GM19463 (cell line): ENCODE data around the gene TMEM158.

ENCODE experiments used
- ATAC-seq: cut with Tn5 transposase; IDR thresholded peaks from one replicate; pipeline ENCODE4 v1.9.1; 2021; ENCODE audit warnings: mild to moderate bottlenecking, moderate library complexity; ENCODE audit not compliant: unreplicated experiment

TMEM158 gene

DNA sequence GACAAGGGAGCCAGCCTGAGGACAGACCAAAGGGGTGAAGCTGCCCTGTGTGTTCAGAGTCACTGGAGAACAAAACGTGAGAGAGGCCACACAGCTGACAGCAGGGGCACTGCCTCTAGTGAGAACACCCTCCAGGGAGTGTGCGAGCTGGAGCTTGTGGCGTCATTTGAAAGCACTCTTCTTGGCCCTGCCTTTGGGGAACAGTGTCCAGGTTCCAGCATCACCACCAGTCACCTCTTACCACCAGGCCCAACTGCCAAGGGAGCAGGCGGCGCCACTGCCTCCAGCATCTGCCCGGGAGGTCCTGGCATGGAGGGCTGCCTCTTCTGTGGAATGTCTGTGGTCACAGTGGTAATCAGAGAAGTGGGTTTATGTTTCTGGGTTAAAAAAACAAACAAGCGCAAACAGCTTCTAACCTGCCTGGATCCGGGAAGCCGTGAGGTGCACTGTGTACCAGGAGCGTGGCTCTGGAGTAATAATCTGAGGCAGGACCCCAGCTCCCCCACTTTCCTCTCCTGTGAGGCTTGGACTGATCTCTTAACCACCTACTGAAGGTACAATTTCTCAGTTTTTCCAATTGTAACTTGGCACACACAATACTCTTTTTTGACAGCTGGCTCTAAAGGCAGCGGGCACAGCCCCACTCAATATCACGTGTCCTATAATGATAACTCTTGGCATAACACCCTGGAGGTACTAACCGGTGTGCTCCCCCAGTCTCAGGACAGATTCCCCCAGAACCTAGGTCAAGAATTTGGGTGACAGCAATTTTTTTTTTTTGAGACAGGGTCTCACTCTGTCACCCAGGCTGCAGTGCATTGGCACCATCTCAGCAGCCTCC lies 47.7 kb downstream of the TMEM158 start:
- ATAC-seq, result no peak

DNA sequence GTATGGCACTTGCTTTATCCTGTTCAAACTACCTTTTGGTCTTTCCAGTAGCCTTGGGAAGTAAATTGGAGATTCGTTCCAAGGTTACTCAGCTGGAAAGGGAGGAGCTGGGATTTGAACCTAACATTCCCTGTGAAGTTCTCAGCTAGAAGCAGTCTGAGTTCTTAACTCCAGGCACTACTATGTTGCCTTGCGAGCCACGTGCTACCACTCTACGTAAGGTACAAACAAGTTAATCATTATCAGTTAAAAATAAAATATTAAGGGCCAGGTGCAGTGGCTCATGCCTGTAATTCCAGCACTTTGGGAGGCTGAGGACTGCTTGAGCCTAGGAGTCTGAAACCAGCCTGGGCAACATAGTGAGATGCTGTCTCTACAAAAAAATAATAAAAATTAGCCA lies 49.2 kb downstream of the TMEM158 start:
- no peak for ATAC-seq
